ENCODE measurements around the gene RTEL1.
A peak's percentile ranks its signal among the peaks of the same experiment; 100 is the strongest.
"Not testable (repeated sequence)": the region's sequence is repeated elsewhere in the genome, so short reads cannot be mapped to it uniquely, and the experiment has no call there.

The RTEL1 gene

GRCh38 chr20:63702036-63702665 is 44.0 kb downstream of the RTEL1 start:
- no peak for DNase-seq

DNA sequence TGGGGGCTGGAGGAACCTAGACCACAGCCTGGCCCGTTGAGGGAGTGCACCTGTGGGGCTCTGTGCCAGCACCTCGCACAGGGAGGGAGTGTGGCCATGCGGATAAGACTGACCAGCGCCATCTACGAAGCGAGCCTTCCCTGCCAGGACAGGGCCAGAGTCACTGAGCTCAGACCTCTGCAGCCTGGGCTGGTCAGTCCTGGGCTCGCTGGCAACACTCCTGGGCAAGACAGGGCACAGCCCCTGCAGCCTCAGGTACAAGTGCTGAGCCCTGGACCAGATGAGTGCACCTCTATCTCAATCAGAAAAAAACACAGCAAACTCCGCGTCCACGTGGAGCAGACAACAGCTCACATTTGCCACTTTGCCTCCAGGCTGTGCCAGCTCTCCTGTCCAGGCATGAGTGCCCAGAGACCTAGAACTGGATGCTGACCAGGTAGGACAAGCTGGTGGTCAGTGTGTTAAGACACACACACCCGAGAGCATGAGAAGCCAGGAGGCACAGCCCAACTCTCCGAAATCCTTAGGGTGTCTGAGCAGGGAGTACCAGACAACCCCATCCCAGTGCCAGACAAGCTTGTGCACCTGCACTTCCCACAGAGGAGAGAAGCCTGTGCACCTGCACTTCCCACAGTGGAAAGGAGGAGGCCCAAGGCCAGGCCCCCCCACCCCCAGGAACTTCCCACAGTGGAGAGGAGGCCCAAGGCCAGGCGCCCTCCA is 44.8 kb downstream of the RTEL1 start:
- DNase-seq, result no peak

DNA sequence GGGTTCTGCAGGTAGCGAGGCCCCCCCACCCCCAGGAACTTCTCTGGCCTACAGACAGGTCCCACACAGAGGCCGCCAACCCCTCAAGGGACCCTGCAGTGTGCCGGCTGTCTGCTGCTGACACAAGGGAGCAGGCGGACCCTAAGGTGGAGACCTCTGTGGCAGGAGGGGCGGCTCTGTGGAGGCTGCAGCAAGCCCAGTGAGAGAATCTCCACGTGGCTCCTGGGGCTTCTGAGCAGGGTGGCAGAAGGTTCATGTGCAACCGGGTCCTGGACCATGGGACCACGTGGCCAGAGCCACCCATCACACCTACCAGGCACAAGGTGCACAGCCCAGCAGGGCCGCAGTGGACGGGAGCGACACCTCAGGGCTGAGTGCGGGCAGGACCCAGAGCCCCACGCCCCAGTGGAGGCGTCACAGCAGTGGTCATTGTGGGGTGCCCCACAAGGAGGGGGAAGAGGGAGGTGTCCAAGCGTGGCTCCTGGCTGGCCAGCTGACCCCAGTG is 45.4 kb downstream of the RTEL1 start:
- DNase-seq, result no peak

- no peak for DNase-seq
These were observed 46.0 kb downstream of the RTEL1 start for GRCh38 chr20:63703976-63704748.

- DNase-seq, result no peak
These were observed 46.6 kb downstream of the RTEL1 start for GRCh38 chr20:63704749-63705117.

DNA sequence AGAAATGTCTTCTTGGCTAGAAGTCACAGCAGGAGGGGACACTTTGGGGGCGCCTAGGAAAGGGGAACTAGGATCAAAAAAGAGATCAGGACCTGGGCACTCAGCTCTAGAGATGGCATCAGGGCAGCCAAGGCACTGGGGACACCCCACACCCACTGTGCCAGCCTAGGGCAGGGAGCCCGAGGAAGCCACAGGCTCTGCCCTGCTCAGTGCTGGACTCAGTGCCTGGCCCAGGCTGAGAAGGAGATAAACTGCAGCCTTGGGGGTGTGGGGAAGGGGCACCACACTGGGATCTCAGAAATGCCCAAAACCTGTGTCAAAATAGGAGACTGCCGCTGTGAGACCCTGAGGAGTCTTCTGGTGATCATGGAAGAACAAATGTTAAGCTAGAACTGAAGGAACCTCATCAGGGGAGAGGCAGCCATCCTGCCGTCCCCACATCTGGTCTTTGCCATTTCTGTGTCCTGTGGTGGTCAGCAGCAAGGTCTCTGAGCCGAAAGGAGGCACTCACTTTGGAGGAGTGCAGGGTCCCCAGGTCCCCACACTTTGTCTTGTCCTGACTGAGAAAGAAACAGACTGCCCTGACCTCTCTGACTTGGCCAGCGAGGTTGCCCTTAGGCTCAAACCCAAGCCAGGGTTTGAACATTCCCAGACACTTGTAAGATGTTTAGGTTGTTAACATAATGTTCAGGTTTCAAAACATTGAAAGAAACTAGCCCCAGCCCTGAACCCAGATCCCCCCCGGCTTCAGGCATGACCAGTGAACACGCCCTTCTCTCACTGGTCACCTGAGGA is 47.3 kb downstream of the RTEL1 start:
- no peak for DNase-seq

GRCh38 chr20:63706027-63706695 is 48.0 kb downstream of the RTEL1 start:
- DNase-seq, result no peak

- no peak for DNase-seq
These were observed 48.9 kb downstream of the RTEL1 start for GRCh38 chr20:63706852-63707557.

GRCh38 chr20:63707558-63708300 is 49.6 kb downstream of the RTEL1 start, which contains the start of the genes ARFRP1 and ZGPAT:
Gene ARFRP1, minus strand, starts transcription at chr20:63707976. Its CDS starts 885 bp downstream, at chr20:63707091.
Gene ZGPAT, plus strand, starts transcription at chr20:63708039. Its CDS starts 542 bp downstream, at chr20:63708581.
- DNase-seq, result peak; percentile 75

GRCh38 chr20:63708301-63709148 is 50.4 kb downstream of the RTEL1 start:
- DNase-seq, result no peak

GRCh38 chr20:63709149-63709527 is 51.0 kb downstream of the RTEL1 start:
- no peak for DNase-seq

- DNase-seq, result no peak
These were observed 53.1 kb downstream of the RTEL1 start for GRCh38 chr20:63711085-63711645.

DNA sequence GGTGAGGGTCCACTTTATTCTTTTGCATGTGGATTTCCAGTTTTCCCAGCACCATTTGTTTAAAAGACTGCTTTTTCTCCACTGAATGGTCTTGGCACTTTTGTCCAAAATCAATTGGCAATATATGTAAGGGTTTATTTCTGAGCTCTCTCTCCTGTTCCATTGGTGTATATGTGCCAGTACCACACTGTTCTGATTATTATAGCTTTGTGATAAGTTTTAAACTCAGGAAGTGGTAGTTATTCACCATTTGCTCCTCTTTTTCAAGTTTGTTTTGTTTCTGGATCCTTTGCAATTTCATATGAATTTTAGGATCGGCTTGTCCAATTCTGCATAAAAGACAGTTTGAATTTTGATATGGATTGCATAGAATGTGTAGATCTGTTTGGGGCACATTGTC is 54.1 kb downstream of the RTEL1 start:
- no peak for DNase-seq

DNA sequence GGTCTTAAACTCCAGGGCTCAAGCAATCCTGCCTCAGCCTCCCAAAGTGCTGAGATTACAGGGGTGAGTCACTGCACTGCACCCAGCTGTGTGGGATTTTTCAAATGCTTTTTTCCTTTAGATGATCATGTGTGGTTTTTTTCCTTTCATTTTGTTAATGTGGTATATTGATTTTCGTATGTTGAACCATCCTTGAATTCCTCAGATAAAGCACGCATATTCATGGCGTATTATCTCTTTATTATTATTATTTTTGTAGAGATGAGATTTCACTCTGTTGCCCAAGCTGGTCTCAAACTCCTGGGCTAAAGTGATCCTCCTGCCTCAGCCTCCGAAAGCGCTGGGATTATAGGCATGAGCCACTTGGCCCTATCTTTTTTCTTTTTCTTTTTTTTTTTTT is 56.7 kb downstream of the RTEL1 start:
- no peak for DNase-seq

GRCh38 chr20:63718996-63719395 is 60.9 kb downstream of the RTEL1 start:
- no peak for DNase-seq

DNA sequence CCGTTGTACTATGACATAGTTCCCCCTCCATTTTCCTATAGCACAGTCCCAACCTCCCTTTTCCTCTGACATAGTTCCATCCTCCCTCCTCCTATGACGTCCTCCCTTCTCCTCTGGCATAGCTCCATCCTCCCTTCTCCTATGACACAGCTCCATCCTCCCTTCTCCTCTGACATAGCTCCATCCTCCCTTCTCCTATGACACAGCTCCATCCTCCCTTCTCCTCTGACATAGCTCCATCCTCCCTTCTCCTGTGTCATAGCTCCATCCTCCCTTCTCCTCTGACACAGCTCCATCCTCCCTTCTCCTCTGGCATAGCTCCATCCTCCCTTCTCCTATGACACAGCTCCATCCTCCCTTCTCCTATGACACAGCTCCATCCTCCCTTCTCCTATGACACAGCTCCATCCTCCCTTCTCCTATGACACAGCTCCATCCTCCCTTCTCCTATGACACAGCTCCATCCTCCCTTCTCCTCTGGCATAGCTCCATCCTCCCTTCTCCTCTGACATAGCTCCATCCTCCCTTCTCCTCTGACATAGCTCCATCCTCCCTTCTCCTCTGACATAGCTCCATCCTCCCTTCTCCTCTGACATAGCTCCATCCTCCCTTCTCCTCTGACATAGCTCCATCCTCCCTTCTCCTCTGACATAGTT is 65.0 kb downstream of the RTEL1 start:
- DNase-seq, result not testable (repeated sequence)

GRCh38 chr20:63730189-63730733 is 72.1 kb downstream of the RTEL1 start:
- DNase-seq, result not testable (repeated sequence)

GRCh38 chr20:63731410-63731809 is 73.3 kb downstream of the RTEL1 start:
- DNase-seq, result no peak
